ENCODE data around the gene PDXK. TPM values are rescaled to one million over a fixed set of nuclear protein-coding genes. Genes with fewer than 3 reads are reported as not detected.

PDXK gene
- total RNA-seq, 4 donors from 2014 or later: 58.8 to 111 (median 93.5) TPM

DNA sequence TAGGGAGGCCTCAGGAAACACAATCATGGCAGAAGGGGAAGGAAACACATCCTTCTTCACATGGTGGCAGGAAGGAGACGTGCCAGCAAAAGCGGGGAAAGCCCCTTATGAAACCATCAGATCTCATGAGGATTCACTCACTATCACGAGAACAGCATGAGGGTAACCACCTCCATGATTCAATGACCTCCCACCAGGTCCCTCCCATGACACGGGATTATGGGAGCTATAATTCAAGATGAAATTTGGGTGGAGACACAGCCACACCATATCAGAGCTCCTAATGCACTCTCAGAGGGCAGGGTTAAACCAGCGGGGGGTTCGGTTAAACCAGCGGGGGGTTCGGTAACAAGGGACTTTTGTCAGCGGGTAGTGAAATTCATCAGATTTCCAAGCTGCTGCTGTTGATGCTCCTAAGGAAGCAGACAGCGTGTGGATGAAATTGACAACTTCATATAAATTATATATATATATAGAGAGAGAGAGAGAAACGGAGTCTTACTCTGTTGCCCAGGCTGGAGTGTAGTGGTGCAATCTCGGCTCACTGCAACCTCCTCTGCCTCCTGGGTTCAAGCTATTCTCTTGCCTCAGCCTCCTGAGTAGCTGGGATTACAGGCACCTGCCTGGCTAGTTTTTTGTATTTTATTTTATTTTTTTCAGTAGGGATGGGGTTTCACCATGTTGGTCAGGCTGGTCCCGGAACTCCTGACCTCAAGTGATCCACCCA is 52.9 kb downstream of the PDXK start:
- ATAC-seq (ENCODE audit: low FRiP score) (no peak), DNase-seq (ENCODE audit: low spot score) (no peak)
- no peak for TF ChIP-seq CTCF (IDR thresholded peaks at IDR 0.05)

DNA sequence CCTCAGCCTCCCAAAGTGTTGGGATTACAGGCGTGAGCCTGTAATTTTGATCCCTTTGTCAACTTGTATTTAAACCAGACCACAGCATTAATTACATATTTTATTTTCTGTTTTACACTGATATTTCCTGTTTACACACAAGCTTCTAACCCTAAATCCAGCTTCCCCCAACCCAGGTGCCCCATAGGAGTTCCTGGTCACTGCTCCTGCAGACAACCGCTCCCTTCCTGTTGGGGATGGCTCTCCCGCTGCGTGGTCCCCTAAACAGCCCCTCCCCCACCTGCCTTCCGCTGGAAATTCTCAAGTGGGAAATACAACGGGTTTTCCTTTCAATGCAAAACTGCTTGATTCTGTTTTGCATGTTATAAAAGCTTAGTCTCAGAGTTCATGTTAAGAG is 53.5 kb downstream of the PDXK start:
- no peak for ATAC-seq (ENCODE audit: low FRiP score)
- no peak for TF ChIP-seq CTCF (IDR thresholded peaks at IDR 0.05)
- DNase-seq (ENCODE audit: low spot score): no peak

DNA sequence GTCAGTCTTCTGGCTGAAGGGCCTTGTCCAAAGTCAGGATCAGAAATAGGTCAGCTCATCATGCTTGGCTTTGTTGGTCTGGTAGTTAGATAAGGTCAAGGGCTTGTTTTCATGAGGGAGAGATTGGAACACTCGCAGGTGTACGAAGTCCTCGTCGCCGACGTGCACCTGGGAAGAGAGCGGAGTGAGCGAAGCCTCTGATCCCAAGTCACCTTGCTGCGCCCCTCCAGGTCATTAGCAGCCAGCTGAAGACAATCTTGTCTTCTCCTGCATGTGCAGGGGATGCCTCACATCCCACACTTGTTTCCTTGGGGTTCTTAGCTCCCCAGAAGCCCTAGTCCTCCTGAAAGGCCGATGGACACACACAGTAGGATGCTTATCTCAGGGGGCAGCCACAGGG is 55.2 kb downstream of the PDXK start:
- ATAC-seq (ENCODE audit: low FRiP score) (no peak), DNase-seq (ENCODE audit: low spot score) (no peak)
- no peak for TF ChIP-seq CTCF (IDR thresholded peaks at IDR 0.05)

DNA sequence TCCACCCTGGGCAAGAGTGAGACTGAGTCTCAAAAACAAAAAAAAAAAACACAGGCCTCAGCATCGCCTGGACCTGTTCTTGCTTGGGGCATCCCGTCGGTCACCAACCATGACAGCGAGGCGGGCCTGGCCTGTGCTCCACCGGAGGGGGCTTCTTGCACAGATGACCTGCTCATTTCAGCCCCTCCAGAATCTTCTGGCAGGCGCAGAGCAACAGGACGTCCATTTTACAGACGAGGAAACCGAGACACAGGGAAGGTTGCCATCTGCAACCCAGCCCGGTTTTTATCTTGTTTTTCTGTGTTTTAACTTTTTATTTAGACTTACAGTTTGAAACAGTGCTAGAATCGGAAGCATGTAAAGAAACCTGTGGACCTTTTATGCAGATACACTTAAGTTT is 56.3 kb downstream of the PDXK start:
- ATAC-seq (ENCODE audit: low FRiP score) (no peak), DNase-seq (ENCODE audit: low spot score) (no peak)
- no peak for TF ChIP-seq CTCF (IDR thresholded peaks at IDR 0.05)

DNA sequence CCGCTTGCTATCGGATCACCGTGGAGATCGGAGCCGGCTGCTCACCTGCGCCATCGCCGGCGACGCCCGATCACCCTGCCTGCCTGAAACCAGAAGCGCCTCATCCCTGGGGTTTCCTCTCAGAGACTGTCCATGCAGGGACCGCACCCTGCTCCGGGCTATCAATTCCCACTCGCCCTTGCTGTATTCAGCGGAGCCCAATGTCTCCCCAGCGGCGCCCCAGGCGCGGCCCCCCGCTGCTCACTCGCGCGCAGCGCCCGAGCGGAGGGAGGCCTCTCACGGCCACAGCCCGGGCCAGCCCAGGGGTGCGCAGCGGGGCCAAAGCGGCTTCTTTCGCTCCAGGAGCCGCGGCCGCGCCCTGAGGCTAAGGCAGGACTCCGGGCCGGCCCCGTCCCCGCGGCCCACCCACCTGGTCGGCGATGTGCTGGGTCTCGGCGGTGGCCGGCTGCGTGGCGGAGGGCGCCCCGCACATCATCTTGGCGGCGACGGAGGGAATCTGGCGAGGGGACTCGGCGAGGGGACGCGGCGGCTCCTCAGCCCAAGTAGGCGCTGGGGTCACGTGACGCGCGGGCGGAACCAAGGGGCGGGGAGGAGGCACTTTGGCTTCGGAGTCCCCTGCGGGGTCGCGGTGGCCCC is 57.0 kb downstream of the PDXK start, which contains the start of gene CSTB:
Gene CSTB (minus strand): TSS at position 514 of the 636 bp plus-strand sequence. CDS start 39 bp downstream, at position 475.
- DNase-seq (ENCODE audit: low spot score) (peak; percentile 76), ATAC-seq (ENCODE audit: low FRiP score) (peak; percentile 61)
- no peak for TF ChIP-seq CTCF (IDR thresholded peaks at IDR 0.05)

DNA sequence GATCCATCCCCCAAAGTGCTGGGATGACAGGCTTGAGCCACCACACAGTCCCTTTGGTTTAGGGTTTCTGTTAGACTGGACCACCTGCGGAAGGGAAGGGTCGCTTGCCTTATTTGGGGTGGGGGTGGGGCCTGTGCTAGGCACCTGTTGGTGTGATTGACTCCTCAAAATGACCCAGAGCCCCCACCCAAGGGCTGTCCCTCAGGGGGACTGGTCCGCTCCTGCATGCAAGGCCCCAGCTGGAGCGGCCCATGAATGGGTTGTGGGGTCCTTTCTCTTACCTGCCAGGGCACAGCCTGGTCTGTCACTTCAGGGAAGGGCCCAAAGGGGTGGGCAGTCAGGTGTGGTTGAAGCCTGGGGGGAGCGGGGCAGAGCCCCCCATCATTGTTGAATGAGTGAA is 59.0 kb downstream of the PDXK start:
- DNase-seq (ENCODE audit: low spot score): no peak
- no peak for ATAC-seq (ENCODE audit: low FRiP score)
- no peak for TF ChIP-seq CTCF (IDR thresholded peaks at IDR 0.05)

All from omental fat pad (tissue), 4 donors.